ENCODE data around the gene GCHFR. TPM values are rescaled to one million over a fixed set of nuclear protein-coding genes. Genes with fewer than 3 reads are reported as not detected.

Gene GCHFR
- polyA plus RNA-seq, 6 donors from 2014 or later, result 22.8 to 40.4 (median 27.6) TPM

- H3K4me3 Mint-ChIP-seq, result peak overlapping the region in 1 of 8 donors; percentile 73
- no peaks in the 10 kb centered on the region for H3K27me3 Mint-ChIP-seq
- H3K4me1 Mint-ChIP-seq, result peaks cover 40 to 49% (median 44%) of the 10 kb centered on the region in 3 donors
- ATAC-seq (ENCODE audit: low read depth in 2 of 2), result no peak
- H3K27ac Mint-ChIP-seq, result peak overlapping the region in 4 of 6 donors; percentile 11 to 90 (median 26)
- no peaks in the 10 kb centered on the region for H3K9me3 Mint-ChIP-seq
- H3K36me3 Mint-ChIP-seq, result peaks cover 10 to 22% of the 10 kb centered on the region in 2 donors
- DNase-seq, result no peak
Observed at GRCh38 chr15:40773496-40773895, 9.6 kb downstream of the GCHFR start.

- Mint-ChIP-seq H3K36me3 (peaks cover 10 to 22% of the 10 kb centered on the region in 2 donors), H3K27ac (no peak overlapping the region), H3K27me3 (no peaks in the 10 kb centered on the region), H3K4me1 (peaks cover 36 to 45% (median 40%) of the 10 kb centered on the region in 3 donors), H3K9me3 (no peaks in the 10 kb centered on the region), H3K4me3 (no peak overlapping the region)
- no peak for ATAC-seq (ENCODE audit: low read depth in 2 of 2)
- no peak for DNase-seq
Observed at GRCh38 chr15:40773902-40774301, 10.0 kb downstream of the GCHFR start.

GRCh38 chr15:40775007-40775406 is 11.1 kb downstream of the GCHFR start:
- Mint-ChIP-seq H3K27me3 (no peaks in the 10 kb centered on the region), H3K4me3 (no peak overlapping the region), H3K4me1 (peaks cover 29 to 34% (median 29%) of the 10 kb centered on the region in 3 donors), H3K9me3 (no peaks in the 10 kb centered on the region), H3K36me3 (peaks cover 10 to 28% of the 10 kb centered on the region in 2 donors), H3K27ac (no peak overlapping the region)
- DNase-seq (no peak), ATAC-seq (ENCODE audit: low read depth in 2 of 2) (no peak)

GRCh38 chr15:40775740-40776536 is 12.1 kb downstream of the GCHFR start:
- H3K36me3 Mint-ChIP-seq, result peaks cover 10 to 28% of the 10 kb centered on the region in 2 donors
- no peak for DNase-seq
- H3K4me3 Mint-ChIP-seq, result no peak overlapping the region
- no peaks in the 10 kb centered on the region for H3K9me3 Mint-ChIP-seq
- no peak for ATAC-seq (ENCODE audit: low read depth in 2 of 2)
- H3K27ac Mint-ChIP-seq, result no peak overlapping the region
- no peaks in the 10 kb centered on the region for H3K27me3 Mint-ChIP-seq
- H3K4me1 Mint-ChIP-seq, result peaks cover 20 to 24% (median 22%) of the 10 kb centered on the region in 3 donors

GRCh38 chr15:40776537-40777141 is 12.8 kb downstream of the GCHFR start:
- DNase-seq (no peak), ATAC-seq (ENCODE audit: low read depth in 2 of 2) (no peak)
- H3K27ac Mint-ChIP-seq, result peak overlapping the region in 1 of 6 donors; percentile 50
- peaks cover 10 to 28% of the 10 kb centered on the region in 2 donors for H3K36me3 Mint-ChIP-seq
- peaks cover 13 to 17% (median 15%) of the 10 kb centered on the region in 3 donors for H3K4me1 Mint-ChIP-seq
- no peaks in the 10 kb centered on the region for H3K9me3 Mint-ChIP-seq
- H3K27me3 Mint-ChIP-seq, result no peaks in the 10 kb centered on the region
- H3K4me3 Mint-ChIP-seq, result no peak overlapping the region

- DNase-seq, result peak; percentile 76
- Mint-ChIP-seq H3K9me3 (no peaks in the 10 kb centered on the region), H3K4me1 (peaks cover 11 to 22% (median 20%) of the 10 kb centered on the region in 3 donors), H3K27ac (peak overlapping the region in 2 of 6 donors; percentile 19 to 76), H3K36me3 (peaks cover 0 to 6% of the 10 kb centered on the region in 2 donors), H3K4me3 (peak overlapping the region in 1 of 8 donors; percentile 69), H3K27me3 (no peaks in the 10 kb centered on the region)
- ATAC-seq (ENCODE audit: low read depth in 2 of 2), result peak; percentile 99 to 100
Observed at GRCh38 chr15:40782609-40783227, 18.9 kb downstream of the GCHFR start.

- Mint-ChIP-seq H3K4me1 (peaks cover 14 to 34% (median 31%) of the 10 kb centered on the region in 3 donors), H3K36me3 (no peaks in the 10 kb centered on the region), H3K4me3 (no peak overlapping the region), H3K27ac (peak overlapping the region in 2 of 6 donors; percentile 69 to 70), H3K27me3 (no peaks in the 10 kb centered on the region), H3K9me3 (no peaks in the 10 kb centered on the region)
- ATAC-seq (ENCODE audit: low read depth in 2 of 2) (no peak), DNase-seq (no peak)
Observed at GRCh38 chr15:40785164-40785563, 21.3 kb downstream of the GCHFR start.

GRCh38 chr15:40785814-40786213 is 21.9 kb downstream of the GCHFR start:
- H3K36me3 Mint-ChIP-seq, result no peaks in the 10 kb centered on the region
- H3K4me1 Mint-ChIP-seq, result peaks cover 14 to 34% (median 31%) of the 10 kb centered on the region in 3 donors
- ATAC-seq (ENCODE audit: low read depth in 2 of 2) (no peak), DNase-seq (no peak)
- H3K27ac Mint-ChIP-seq, result peak overlapping the region in 3 of 6 donors; percentile 26 to 69 (median 59)
- H3K9me3 Mint-ChIP-seq, result no peaks in the 10 kb centered on the region
- no peaks in the 10 kb centered on the region for H3K27me3 Mint-ChIP-seq
- H3K4me3 Mint-ChIP-seq, result no peak overlapping the region

GRCh38 chr15:40787344-40787841 is 23.5 kb downstream of the GCHFR start:
- Mint-ChIP-seq H3K4me3 (peak overlapping the region in 1 of 8 donors; percentile 29), H3K4me1 (peaks cover 14 to 33% (median 31%) of the 10 kb centered on the region in 3 donors), H3K27ac (peak overlapping the region in 5 of 6 donors; percentile 70 to 85 (median 76)), H3K36me3 (no peaks in the 10 kb centered on the region), H3K9me3 (no peaks in the 10 kb centered on the region), H3K27me3 (no peaks in the 10 kb centered on the region)
- ATAC-seq (ENCODE audit: low read depth in 2 of 2) (no peak), DNase-seq (no peak)

- ATAC-seq (ENCODE audit: low read depth in 2 of 2) (no peak), DNase-seq (no peak)
- H3K27me3 Mint-ChIP-seq, result no peaks in the 10 kb centered on the region
- peaks cover 12 to 30% (median 29%) of the 10 kb centered on the region in 3 donors for H3K4me1 Mint-ChIP-seq
- no peak overlapping the region for H3K4me3 Mint-ChIP-seq
- H3K36me3 Mint-ChIP-seq, result peaks cover 0 to under 1% of the 10 kb centered on the region in 2 donors
- no peaks in the 10 kb centered on the region for H3K9me3 Mint-ChIP-seq
- peak overlapping the region in 1 of 6 donors; percentile 70 for H3K27ac Mint-ChIP-seq
Observed at GRCh38 chr15:40787991-40788390, 24.1 kb downstream of the GCHFR start.

- Mint-ChIP-seq H3K4me1 (peaks cover 16 to 36% (median 35%) of the 10 kb centered on the region in 3 donors), H3K27me3 (no peaks in the 10 kb centered on the region), H3K4me3 (peak overlapping the region in 1 of 8 donors; percentile 52), H3K27ac (peak overlapping the region in 2 of 6 donors; percentile 37 to 76), H3K36me3 (peaks cover 0 to 4% of the 10 kb centered on the region in 2 donors), H3K9me3 (no peaks in the 10 kb centered on the region)
- ATAC-seq (ENCODE audit: low read depth in 2 of 2) (no peak), DNase-seq (no peak)
Observed at GRCh38 chr15:40789119-40789518, 25.3 kb downstream of the GCHFR start.

- Mint-ChIP-seq H3K4me3 (no peak overlapping the region), H3K27me3 (no peaks in the 10 kb centered on the region), H3K4me1 (peaks cover 16 to 37% (median 36%) of the 10 kb centered on the region in 3 donors), H3K27ac (no peak overlapping the region), H3K9me3 (no peaks in the 10 kb centered on the region), H3K36me3 (peaks cover 0 to 4% of the 10 kb centered on the region in 2 donors)
- no peak for DNase-seq
- ATAC-seq (ENCODE audit: low read depth in 2 of 2), result no peak
Observed at GRCh38 chr15:40789999-40790398, 26.1 kb downstream of the GCHFR start.

- ATAC-seq (ENCODE audit: low read depth in 2 of 2) (no peak), DNase-seq (no peak)
- H3K4me3 Mint-ChIP-seq, result no peak overlapping the region
- H3K36me3 Mint-ChIP-seq, result peaks cover 0 to 4% of the 10 kb centered on the region in 2 donors
- no peaks in the 10 kb centered on the region for H3K27me3 Mint-ChIP-seq
- H3K27ac Mint-ChIP-seq, result no peak overlapping the region
- no peaks in the 10 kb centered on the region for H3K9me3 Mint-ChIP-seq
- H3K4me1 Mint-ChIP-seq, result peaks cover 20 to 40% (median 36%) of the 10 kb centered on the region in 3 donors
Observed at GRCh38 chr15:40790718-40791117, 26.9 kb downstream of the GCHFR start.
